Peyer's patch (tissue), 4 donors: ENCODE data around the gene NLK.
"Not testable (repeated sequence)": the region's sequence is repeated elsewhere in the genome, so short reads cannot be mapped to it uniquely, and the experiment has no call there.

Experiments
- POLR2A ChIP-seq, 2 donors: fragments of 450-650 bp; IDR thresholded peaks; one replicate each; pipeline ENCODE4 v1.5.1; 2017; ENCODE audit warnings: antibody characterized with exemption in 2 of 2, mild to moderate bottlenecking in 2 of 2, moderate library complexity in 2 of 2
- TF ChIP-seq, protein P1 (sequence below), 6 experiments: fragments of 450-650 bp in 4 of 6; fragments of 200-600 bp in 2 of 6; sonication (generic) in 1 of 6; IDR thresholded peaks; one replicate each; pipeline ENCODE4 v1.5.1; 2017 to 2019; ENCODE audit warnings: antibody characterized with exemption in 6 of 6, mild to moderate bottlenecking in 3 of 6, moderate library complexity in 1 of 6

DNA sequence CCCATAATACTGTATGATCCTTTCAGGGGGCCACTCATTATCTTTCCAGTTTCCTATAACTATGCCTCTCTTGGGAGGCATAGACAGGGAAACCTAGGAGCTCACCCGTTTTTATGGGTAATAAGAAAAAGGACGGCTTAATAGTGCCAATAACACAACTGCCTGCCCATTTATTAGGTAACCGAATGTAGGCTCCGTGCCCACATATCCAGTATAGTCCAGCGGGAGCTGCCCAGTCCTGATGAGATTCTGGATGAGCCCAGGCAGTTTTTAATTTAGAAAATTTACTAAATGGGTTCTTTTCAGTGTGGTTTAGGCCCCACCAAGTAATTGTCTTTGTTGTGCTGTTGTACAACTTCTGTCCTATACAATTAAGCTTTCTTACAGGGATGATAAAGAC is 189.1 kb downstream of the NLK start:
- TF ChIP-seq, protein P1, sequence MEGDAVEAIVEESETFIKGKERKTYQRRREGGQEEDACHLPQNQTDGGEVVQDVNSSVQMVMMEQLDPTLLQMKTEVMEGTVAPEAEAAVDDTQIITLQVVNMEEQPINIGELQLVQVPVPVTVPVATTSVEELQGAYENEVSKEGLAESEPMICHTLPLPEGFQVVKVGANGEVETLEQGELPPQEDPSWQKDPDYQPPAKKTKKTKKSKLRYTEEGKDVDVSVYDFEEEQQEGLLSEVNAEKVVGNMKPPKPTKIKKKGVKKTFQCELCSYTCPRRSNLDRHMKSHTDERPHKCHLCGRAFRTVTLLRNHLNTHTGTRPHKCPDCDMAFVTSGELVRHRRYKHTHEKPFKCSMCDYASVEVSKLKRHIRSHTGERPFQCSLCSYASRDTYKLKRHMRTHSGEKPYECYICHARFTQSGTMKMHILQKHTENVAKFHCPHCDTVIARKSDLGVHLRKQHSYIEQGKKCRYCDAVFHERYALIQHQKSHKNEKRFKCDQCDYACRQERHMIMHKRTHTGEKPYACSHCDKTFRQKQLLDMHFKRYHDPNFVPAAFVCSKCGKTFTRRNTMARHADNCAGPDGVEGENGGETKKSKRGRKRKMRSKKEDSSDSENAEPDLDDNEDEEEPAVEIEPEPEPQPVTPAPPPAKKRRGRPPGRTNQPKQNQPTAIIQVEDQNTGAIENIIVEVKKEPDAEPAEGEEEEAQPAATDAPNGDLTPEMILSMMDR (IDR thresholded peaks at IDR 0.05): not testable (repeated sequence)
- TF ChIP-seq POLR2A (IDR thresholded peaks at IDR 0.05): not testable (repeated sequence)
